Liver (tissue), 9 donors: ENCODE measurements around the gene UXS1. TPM values are rescaled to one million over a fixed set of nuclear protein-coding genes. Genes with fewer than 3 reads are reported as not detected.
A peak's percentile ranks its signal among the peaks of the same experiment; 100 is the strongest.

Experiments used
- DNase-seq: peaks from one replicate; pipeline ENCODE4 v3.0.0-alpha.2; 2017; ENCODE audit warnings: low spot score
- H3K27ac ChIP-seq, 2 donors: one replicate each; pipeline ENCODE4 v1.7.0; 2013; ENCODE audit warnings: inconsistent platforms in 2 of 2, low read length in 2 of 2, control low read depth in 1 of 2, low read depth in 1 of 2, mild to moderate bottlenecking in 1 of 2
- H3K27me3 ChIP-seq, 4 donors: one replicate each; pipeline versions ENCODE4 v1.6.1 to v1.7.0; 2013; ENCODE audit warnings: low read length in 3 of 4, inconsistent platforms in 1 of 4, mild to moderate bottlenecking in 1 of 4, moderate library complexity in 1 of 4; ENCODE audit not compliant: control insufficient read depth in 4 of 4, insufficient read depth in 4 of 4
- H3K36me3 ChIP-seq, 4 donors: one replicate each; pipeline versions ENCODE4 v1.6.1 to v1.7.0; 2013; ENCODE audit warnings: low read length in 3 of 4, mild to moderate bottlenecking in 3 of 4, low read depth in 1 of 4, moderate library complexity in 1 of 4; ENCODE audit not compliant: control insufficient read depth in 4 of 4, insufficient read depth in 3 of 4
- H3K4me1 ChIP-seq, 4 donors: one replicate each; pipeline versions ENCODE4 v1.6.1 to v1.7.0; 2013; ENCODE audit warnings: low read length in 3 of 4, mild to moderate bottlenecking in 3 of 4, moderate library complexity in 1 of 4; ENCODE audit not compliant: control insufficient read depth in 4 of 4, insufficient read depth in 4 of 4
- H3K4me3 ChIP-seq, 3 donors: one replicate each; pipeline versions ENCODE4 v1.6.1 to v1.7.0; 2013; ENCODE audit warnings: low read length in 3 of 3, control low read depth in 1 of 3, low read depth in 1 of 3, mild to moderate bottlenecking in 1 of 3
- H3K9ac ChIP-seq, 2 donors: one replicate each; pipeline ENCODE4 v1.7.0; 2013; ENCODE audit warnings: low read length in 2 of 2, mild to moderate bottlenecking in 2 of 2, moderate library complexity in 2 of 2, control low read depth in 1 of 2, low read depth in 1 of 2
- H3K9me3 ChIP-seq, 4 donors: one replicate each; pipeline versions ENCODE4 v1.6.1 to v1.7.0; 2013; ENCODE audit warnings: low read length in 3 of 4; ENCODE audit not compliant: control insufficient read depth in 4 of 4
- EGR1 ChIP-seq, 2 donors: IDR thresholded peaks; 2 replicates each; pipeline ENCODE4 v1.6.1; 2016 to 2018; ENCODE audit warnings: antibody characterized with exemption in 2 of 2, low read depth in 2 of 2
- FOXA1 ChIP-seq: IDR thresholded peaks from 2 replicates; pipeline ENCODE4 v1.6.1; 2016; ENCODE audit warnings: antibody characterized with exemption
- FOXA2 ChIP-seq: IDR thresholded peaks from 2 replicates; pipeline ENCODE4 v1.6.1; 2016; ENCODE audit warnings: antibody characterized with exemption
- GABPA ChIP-seq, 2 donors: IDR thresholded peaks in 1 of 2; conservative IDR thresholded peaks in 1 of 2; 2 replicates each; pipeline ENCODE4 v1.6.1; 2016; ENCODE audit warnings: antibody characterized with exemption in 2 of 2, mild to moderate bottlenecking in 1 of 2, moderate library complexity in 1 of 2
- HNF4A ChIP-seq, 2 donors: conservative IDR thresholded peaks; 2 replicates each; pipeline ENCODE4 v1.6.1; 2016; ENCODE audit warnings: antibody characterized with exemption in 2 of 2, mild to moderate bottlenecking in 2 of 2
- HNF4G ChIP-seq: IDR thresholded peaks from 2 replicates; pipeline ENCODE4 v1.6.1; 2016; ENCODE audit warnings: antibody characterized with exemption
- JUND ChIP-seq, 2 donors: IDR thresholded peaks; 2 replicates each; pipeline ENCODE4 v1.6.1; 2016; ENCODE audit warnings: antibody characterized with exemption in 2 of 2
- NR2F2 ChIP-seq: IDR thresholded peaks from 2 replicates; pipeline ENCODE4 v1.6.1; 2016; ENCODE audit warnings: antibody characterized with exemption
- RAD21 ChIP-seq, 2 donors: IDR thresholded peaks; 2 replicates each; pipeline ENCODE4 v1.6.1; 2016; ENCODE audit warnings: antibody characterized with exemption in 2 of 2, mild to moderate bottlenecking in 2 of 2
- RXRA ChIP-seq, 2 donors: IDR thresholded peaks; 2 replicates each; pipeline ENCODE4 v1.6.1; 2017 to 2018; ENCODE audit warnings: antibody characterized with exemption in 2 of 2, mild to moderate bottlenecking in 1 of 2
- SP1 ChIP-seq: IDR thresholded peaks from 2 replicates; pipeline ENCODE4 v1.6.1; 2018; ENCODE audit warnings: antibody characterized with exemption, mild to moderate bottlenecking
- TAF1 ChIP-seq: conservative IDR thresholded peaks from 2 replicates; pipeline ENCODE4 v1.6.1; 2016; ENCODE audit warnings: antibody characterized with exemption, mild to moderate bottlenecking
- YY1 ChIP-seq: IDR thresholded peaks from 2 replicates; pipeline ENCODE4 v1.6.1; 2016; ENCODE audit warnings: antibody characterized with exemption, mild to moderate bottlenecking
- WGBS: extraction: QIAGEN DNeasy Blood & Tissue Kit; methylation state at CpG from one replicate; pipeline ENCODE4 v1.1.7; 2013; 5-methylcytosine and 5-hydroxymethylcytosine counted together
- polyA plus RNA-seq, 2 donors: library from polyadenylated mRNA; stranded (reverse) in 1 of 2; unstranded in 1 of 2; fragments of 200-250 nt in 1 of 2; fragments of >200 nt in 1 of 2; fragmentation: Nextera tagmentation in 1 of 2; extraction: Ambion mirVana in 1 of 2; gene quantifications; one replicate each; pipeline versions ENCODE4 v1.2.1 to v1.2.3, GENCODE V29; 2013 to 2015
- total RNA-seq, 2 donors: library from RNA; depleted of rRNA; stranded (reverse); fragments of >200 nt; gene quantifications; one replicate each; pipeline ENCODE4 v1.2.3, GENCODE V29; 2014
- TF ChIP-seq, protein P1 (sequence below): IDR thresholded peaks from 2 replicates; pipeline ENCODE4 v1.6.1; 2016; ENCODE audit warnings: antibody characterized with exemption, mild to moderate bottlenecking
- TF ChIP-seq, protein P2 (sequence below): fragments of 150-350 bp; IDR thresholded peaks from 2 replicates; pipeline ENCODE4 v1.5.1; 2017; ENCODE audit warnings: improper control_type of control experiment, low read depth, low read length; ENCODE audit not compliant: missing input control
- TF ChIP-seq, protein P3 (sequence below): IDR thresholded peaks from 2 replicates; pipeline ENCODE4 v1.6.1; 2016; ENCODE audit warnings: antibody characterized with exemption
- TF ChIP-seq, protein P4 (sequence below): IDR thresholded peaks from 2 replicates; pipeline ENCODE4 v1.6.1; 2016; ENCODE audit warnings: antibody characterized with exemption
- donor health status: healthy.
- donor health status: healthy.
- donor health status: healthy.
- donor health status: healthy.
- donor health status: healthy.

The UXS1 gene
- total and polyA plus RNA-seq, 4 donors, result 8.8 to 19.9 (median 10.0) TPM

DNA sequence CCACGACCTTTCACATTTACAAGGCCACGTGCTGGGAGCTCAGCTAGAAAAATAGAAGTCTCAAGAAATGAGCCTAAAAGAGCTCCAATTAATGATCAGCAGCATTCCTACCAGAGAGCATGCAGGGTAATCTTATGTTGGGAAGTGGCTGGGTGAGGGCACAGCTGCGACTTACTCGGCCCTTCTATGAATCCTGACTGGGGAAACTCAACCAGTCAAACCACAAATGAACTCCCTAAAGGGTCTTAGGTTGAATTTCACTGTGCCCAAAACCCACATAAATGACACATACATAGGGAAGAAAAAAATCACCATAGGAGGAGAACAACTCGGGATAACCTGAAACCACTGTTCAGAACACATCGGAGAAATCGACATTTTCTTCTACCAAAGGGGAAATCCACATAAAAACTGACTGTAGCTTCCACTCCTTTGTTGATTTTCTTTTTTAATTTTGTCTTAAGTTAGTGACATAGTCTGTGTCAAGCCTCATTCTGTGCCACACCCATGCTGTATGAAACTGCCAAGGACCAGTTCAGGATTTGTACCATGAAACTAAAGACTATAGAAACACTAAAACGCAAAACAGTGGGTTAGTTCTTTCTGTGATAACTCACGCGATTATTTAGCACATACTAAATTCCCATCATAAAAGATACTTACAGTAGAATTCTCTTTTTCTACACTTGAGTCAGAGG lies 54.7 kb downstream of the UXS1 start:
- H3K9ac ChIP-seq, result no peak overlapping the region

DNA sequence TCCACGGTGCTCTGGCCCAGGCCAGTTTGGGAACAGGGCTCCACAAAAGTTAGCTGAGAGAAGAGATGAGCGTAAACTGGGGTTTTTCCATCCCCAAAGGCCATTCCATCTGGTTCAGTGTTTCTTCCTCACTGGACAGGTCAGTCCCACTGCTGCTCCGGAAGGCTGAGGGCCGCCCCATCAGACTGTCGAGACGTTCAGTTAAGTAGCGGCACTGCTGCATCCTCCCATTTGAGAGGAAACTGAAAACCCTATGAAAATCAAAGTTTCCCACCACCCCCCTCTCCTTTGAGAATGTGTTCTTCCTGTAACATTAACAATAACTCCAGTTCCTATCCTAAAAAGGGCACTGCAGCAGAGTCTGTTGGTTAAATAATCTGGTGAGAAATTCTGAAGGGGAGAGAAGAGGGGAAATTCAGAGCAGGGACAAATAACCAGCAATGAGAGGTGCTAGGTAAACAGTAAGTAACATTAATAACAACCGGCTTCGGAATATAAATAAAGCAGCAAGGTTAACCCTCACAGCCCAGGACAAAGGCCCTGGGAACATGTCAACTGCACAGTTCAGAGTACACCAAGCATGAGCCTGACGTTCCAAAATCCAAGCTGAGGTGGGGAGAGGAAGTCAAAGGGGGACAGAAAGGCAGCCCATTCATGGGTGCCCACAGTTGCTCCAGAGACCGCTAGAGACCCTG lies 55.4 kb downstream of the UXS1 start:
- Histone ChIP-seq H3K27ac (peak overlapping the region in 1 of 2 donors; percentile 29), H3K36me3 (peaks cover 0 to under 1% (median 0%) of the 10 kb centered on the region in 4 donors), H3K4me1 (peaks cover 3 to 13% (median 8%) of the 10 kb centered on the region in 4 donors), H3K9me3 (no peaks in the 10 kb centered on the region), H3K4me3 (no peak overlapping the region), H3K9ac (no peak overlapping the region), H3K27me3 (no peaks in the 10 kb centered on the region)
- WGBS, result 56% methylated on average over 11 of the region's 11 CpGs
- TF ChIP-seq TAF1 (no peak), GABPA (IDR thresholded peaks at IDR 0.05 in 1 of 2, conservative IDR thresholded peaks at IDR 0.05 in 1 of 2) (no peak), RAD21 (IDR thresholded peaks at IDR 0.05) (no peak), SP1 (peak; percentile 48), HNF4G (peak; percentile 20), RXRA (IDR thresholded peaks at IDR 0.05) (peak; percentile 47 to 59), JUND (IDR thresholded peaks at IDR 0.05) (no peak), HNF4A (conservative IDR thresholded peaks at IDR 0.05) (peak; percentile 73 to 83), EGR1 (IDR thresholded peaks at IDR 0.05; ENCODE audit: low read depth in 2 of 2) (no peak), YY1 (no peak)
- TF ChIP-seq, protein P1, sequence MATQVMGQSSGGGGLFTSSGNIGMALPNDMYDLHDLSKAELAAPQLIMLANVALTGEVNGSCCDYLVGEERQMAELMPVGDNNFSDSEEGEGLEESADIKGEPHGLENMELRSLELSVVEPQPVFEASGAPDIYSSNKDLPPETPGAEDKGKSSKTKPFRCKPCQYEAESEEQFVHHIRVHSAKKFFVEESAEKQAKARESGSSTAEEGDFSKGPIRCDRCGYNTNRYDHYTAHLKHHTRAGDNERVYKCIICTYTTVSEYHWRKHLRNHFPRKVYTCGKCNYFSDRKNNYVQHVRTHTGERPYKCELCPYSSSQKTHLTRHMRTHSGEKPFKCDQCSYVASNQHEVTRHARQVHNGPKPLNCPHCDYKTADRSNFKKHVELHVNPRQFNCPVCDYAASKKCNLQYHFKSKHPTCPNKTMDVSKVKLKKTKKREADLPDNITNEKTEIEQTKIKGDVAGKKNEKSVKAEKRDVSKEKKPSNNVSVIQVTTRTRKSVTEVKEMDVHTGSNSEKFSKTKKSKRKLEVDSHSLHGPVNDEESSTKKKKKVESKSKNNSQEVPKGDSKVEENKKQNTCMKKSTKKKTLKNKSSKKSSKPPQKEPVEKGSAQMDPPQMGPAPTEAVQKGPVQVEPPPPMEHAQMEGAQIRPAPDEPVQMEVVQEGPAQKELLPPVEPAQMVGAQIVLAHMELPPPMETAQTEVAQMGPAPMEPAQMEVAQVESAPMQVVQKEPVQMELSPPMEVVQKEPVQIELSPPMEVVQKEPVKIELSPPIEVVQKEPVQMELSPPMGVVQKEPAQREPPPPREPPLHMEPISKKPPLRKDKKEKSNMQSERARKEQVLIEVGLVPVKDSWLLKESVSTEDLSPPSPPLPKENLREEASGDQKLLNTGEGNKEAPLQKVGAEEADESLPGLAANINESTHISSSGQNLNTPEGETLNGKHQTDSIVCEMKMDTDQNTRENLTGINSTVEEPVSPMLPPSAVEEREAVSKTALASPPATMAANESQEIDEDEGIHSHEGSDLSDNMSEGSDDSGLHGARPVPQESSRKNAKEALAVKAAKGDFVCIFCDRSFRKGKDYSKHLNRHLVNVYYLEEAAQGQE, result no peak
- TF ChIP-seq, protein P2, sequence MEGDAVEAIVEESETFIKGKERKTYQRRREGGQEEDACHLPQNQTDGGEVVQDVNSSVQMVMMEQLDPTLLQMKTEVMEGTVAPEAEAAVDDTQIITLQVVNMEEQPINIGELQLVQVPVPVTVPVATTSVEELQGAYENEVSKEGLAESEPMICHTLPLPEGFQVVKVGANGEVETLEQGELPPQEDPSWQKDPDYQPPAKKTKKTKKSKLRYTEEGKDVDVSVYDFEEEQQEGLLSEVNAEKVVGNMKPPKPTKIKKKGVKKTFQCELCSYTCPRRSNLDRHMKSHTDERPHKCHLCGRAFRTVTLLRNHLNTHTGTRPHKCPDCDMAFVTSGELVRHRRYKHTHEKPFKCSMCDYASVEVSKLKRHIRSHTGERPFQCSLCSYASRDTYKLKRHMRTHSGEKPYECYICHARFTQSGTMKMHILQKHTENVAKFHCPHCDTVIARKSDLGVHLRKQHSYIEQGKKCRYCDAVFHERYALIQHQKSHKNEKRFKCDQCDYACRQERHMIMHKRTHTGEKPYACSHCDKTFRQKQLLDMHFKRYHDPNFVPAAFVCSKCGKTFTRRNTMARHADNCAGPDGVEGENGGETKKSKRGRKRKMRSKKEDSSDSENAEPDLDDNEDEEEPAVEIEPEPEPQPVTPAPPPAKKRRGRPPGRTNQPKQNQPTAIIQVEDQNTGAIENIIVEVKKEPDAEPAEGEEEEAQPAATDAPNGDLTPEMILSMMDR, result no peak
- TF ChIP-seq, protein P3, sequence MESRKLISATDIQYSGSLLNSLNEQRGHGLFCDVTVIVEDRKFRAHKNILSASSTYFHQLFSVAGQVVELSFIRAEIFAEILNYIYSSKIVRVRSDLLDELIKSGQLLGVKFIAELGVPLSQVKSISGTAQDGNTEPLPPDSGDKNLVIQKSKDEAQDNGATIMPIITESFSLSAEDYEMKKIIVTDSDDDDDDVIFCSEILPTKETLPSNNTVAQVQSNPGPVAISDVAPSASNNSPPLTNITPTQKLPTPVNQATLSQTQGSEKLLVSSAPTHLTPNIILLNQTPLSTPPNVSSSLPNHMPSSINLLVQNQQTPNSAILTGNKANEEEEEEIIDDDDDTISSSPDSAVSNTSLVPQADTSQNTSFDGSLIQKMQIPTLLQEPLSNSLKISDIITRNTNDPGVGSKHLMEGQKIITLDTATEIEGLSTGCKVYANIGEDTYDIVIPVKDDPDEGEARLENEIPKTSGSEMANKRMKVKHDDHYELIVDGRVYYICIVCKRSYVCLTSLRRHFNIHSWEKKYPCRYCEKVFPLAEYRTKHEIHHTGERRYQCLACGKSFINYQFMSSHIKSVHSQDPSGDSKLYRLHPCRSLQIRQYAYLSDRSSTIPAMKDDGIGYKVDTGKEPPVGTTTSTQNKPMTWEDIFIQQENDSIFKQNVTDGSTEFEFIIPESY, result no peak
- DNase-seq, result no peak

More for the DNA sequence above, 54.7 kb downstream of the UXS1 start:
- no peak overlapping the region for H3K27ac ChIP-seq
- no peak overlapping the region for H3K4me3 ChIP-seq
- WGBS, result 75% methylated on average over 10 of the region's 10 CpGs
- H3K27me3 ChIP-seq, result no peaks in the 10 kb centered on the region
- no peak for TF ChIP-seq GABPA (IDR thresholded peaks at IDR 0.05 in 1 of 2, conservative IDR thresholded peaks at IDR 0.05 in 1 of 2)
- no peak for TF ChIP-seq FOXA1
- no peak for TF ChIP-seq TAF1
- TF ChIP-seq EGR1 (IDR thresholded peaks at IDR 0.05; ENCODE audit: low read depth in 2 of 2), result no peak
- TF ChIP-seq, protein P4, sequence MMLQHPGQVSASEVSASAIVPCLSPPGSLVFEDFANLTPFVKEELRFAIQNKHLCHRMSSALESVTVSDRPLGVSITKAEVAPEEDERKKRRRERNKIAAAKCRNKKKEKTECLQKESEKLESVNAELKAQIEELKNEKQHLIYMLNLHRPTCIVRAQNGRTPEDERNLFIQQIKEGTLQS, result no peak
- no peak for TF ChIP-seq RXRA (IDR thresholded peaks at IDR 0.05)
- TF ChIP-seq NR2F2, result no peak
- no peak for TF ChIP-seq YY1
- TF ChIP-seq FOXA2, result no peak
- no peak for DNase-seq
- H3K4me1 ChIP-seq, result peaks cover 3 to 13% (median 8%) of the 10 kb centered on the region in 4 donors
- no peaks in the 10 kb centered on the region for H3K9me3 ChIP-seq
- H3K36me3 ChIP-seq, result peaks cover 0 to 4% (median 0%) of the 10 kb centered on the region in 4 donors
